Measurements from ENCODE around the gene HRC.

DNA sequence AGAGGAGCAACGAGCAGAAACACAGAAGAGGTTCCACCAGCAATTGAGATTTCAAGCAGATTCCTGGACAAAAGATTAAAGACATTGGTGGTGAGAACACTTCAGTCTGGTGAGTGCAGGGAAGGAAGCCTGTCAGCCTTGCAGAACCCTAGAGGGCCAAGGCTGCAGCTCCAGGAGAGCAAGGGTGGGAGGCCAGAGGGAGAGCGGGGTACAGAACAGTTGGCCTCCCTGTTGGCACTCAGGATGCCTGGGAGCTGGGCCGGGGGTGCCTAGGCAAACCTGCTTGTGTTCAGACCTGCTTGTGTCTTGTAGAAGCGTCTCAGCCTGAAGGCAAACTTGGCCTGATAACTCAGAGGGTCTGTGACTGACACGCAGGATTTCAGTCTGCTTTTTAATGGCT is 46.1 kb downstream of the HRC start:
- TF ChIP-seq POLR2A (IDR thresholded peaks at IDR 0.05): no peak
- TF ChIP-seq, protein P1, sequence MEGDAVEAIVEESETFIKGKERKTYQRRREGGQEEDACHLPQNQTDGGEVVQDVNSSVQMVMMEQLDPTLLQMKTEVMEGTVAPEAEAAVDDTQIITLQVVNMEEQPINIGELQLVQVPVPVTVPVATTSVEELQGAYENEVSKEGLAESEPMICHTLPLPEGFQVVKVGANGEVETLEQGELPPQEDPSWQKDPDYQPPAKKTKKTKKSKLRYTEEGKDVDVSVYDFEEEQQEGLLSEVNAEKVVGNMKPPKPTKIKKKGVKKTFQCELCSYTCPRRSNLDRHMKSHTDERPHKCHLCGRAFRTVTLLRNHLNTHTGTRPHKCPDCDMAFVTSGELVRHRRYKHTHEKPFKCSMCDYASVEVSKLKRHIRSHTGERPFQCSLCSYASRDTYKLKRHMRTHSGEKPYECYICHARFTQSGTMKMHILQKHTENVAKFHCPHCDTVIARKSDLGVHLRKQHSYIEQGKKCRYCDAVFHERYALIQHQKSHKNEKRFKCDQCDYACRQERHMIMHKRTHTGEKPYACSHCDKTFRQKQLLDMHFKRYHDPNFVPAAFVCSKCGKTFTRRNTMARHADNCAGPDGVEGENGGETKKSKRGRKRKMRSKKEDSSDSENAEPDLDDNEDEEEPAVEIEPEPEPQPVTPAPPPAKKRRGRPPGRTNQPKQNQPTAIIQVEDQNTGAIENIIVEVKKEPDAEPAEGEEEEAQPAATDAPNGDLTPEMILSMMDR (IDR thresholded peaks at IDR 0.05): no peak
